ENCODE results near the gene GRHL3.
"Not testable (repeated sequence)": the region's sequence is repeated elsewhere in the genome, so short reads cannot be mapped to it uniquely, and the experiment has no call there.

GRHL3 gene

DNA sequence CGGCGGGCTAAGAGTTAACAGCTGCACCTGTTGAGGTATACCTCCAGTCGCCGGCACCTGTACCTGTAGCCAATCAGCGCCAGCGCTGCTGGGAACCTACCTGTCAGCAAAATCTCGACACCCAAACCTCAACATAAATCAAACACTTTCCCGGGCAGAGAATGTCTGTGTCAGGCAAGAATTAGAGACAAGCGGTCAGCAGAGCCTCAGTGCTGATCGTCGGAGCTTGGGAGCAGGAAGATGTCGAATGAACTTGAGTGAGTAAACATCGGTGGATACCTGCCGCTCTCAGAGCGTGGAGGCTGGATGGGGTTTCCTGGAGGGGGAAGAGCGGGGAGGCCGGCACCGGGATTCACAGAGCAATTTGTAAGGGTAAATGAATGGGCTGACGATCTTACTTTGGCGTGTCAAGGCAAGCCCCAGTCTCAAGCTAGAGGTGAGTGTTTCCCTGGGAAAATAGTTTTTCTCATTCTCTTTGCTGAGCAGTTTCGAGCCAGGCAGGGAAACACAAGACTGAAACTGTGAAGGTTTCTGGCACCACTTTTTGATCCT lies at the start of gene GRHL3:
TSS of gene GRHL3 (plus strand) at position 46 of the 552 bp plus-strand sequence. CDS start at position 241, 195 bp downstream.
- no peak for DNase-seq

DNA sequence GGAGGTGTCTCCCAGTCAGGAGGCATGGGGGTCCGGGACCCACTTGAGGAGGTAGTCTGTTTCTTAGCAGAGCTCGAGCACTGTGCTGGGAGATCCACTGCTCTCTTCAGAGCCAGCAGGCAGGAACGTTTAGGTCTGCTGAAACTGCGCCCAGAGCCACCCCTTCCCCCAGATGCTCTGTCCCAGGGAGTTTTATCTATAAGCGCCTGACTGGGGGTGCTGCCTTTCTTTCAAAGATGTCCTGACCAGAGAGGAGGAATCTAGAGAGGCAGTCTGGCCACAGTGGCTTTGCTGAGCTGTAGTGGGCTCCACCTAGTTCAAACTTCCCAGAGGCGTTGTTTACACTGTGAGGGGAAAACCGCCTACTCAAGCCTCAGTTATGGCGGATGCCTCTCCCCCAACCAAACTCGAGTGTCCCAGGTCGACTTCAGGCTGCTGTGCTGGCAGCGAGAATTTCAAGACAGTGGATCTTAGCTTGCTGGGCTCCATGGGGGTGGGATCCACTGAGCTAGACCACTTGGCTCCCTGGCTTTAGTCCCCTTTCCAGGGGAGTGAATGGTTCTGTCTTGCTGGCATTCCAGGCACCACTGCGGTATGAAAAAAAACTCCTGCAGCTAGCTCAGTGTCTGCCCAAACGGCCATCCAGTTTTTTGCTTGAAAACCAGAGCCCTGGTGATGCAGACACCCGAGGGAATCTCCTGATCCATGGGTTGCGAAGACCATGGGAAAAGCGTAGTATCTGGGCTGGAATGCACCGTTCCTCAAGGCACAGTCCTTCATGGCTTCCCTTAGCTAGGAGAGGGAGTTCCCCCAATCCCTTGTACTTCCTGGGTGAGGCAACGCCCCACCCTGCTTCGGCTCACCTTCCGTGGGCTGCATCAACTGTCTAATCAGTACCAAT lies 44.7 kb upstream of the GRHL3 start:
- DNase-seq: not testable (repeated sequence)

DNA sequence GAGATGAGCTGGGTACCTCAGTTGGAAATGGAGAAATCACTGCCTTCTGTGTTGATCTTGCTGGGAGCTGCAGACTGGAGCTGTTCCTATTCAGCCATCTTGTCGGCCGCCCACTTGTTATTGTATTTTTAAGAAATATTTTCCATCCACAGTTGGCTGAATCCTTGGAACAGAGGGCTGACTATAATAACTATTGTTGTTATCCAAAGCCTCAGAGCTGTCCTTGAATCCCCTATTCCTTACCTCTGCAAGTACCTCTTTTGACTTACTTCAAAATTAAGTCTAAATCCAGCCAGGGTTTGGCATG lies 44.1 kb upstream of the GRHL3 start:
- no peak for DNase-seq

DNA sequence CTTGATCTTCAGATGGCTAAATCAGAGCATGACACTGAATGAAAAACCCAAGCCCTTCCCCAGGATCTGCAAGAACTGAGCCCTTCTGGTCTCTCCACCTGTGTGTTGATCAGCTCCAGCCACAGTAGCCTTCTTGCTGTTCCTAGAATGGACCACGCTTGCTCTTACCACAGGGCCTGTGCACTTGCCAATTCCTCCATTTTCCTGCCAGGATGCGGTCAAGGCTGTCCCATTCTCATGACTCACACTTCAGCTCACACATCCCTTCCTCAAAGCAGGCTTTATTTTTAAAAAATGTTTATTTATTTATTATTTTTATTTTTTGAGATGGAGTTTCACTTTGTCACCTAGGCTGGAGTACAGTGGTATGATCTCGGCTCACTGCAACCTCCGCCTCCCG lies 43.6 kb upstream of the GRHL3 start:
- no peak for DNase-seq

DNA sequence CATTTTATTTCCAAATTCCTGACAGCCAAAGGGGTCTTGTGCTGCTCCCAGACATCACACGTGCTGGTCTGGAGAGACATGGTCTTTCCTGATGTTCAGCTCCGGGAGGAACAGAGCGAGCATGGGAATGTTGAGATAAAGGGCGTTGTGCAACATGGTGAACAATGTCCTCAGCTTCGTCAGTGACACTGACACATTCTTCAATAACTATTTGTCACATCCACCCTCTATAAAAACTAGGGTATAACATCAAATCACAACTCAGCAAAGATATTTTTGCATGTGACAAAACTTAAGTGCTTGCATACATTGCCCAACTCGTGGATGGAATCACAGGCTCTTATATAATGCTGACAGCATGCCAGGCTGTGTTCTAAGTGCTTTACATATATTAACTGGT lies 42.4 kb upstream of the GRHL3 start:
- DNase-seq: no peak

DNA sequence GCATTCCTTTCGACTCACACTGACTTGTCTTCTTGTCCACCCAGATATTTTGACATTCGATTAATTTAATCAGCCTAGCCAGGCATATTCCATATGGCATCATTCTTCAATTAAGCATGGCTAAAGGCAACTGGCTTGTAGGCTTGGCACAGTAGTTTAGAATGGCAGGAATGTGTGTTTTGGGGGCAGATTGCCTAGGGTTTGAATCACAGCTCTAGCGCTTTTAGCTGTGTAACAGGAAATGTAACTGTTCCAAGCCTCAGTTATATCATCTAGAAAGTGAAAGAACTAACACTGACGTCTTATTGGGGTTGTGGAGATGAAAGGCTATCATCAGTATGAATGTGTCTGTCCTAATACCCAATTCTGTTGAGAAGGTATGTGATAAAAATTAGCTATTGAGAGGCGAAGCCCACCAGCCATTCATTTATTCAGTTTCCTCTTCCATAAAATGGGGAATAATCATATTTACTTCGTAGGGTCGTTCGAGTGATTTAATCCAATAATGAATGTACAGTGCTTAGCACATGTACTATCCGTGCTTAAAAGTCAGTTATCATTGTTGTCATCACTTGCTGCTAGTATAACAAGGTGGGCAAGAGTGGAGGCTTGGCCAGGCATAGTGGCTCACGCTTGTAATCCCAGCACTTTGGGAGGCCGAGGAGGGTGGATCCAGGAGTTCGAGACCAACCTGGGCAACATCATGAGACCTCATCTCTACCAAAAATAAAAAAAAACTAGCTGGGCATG lies 41.6 kb upstream of the GRHL3 start:
- no peak for DNase-seq

DNA sequence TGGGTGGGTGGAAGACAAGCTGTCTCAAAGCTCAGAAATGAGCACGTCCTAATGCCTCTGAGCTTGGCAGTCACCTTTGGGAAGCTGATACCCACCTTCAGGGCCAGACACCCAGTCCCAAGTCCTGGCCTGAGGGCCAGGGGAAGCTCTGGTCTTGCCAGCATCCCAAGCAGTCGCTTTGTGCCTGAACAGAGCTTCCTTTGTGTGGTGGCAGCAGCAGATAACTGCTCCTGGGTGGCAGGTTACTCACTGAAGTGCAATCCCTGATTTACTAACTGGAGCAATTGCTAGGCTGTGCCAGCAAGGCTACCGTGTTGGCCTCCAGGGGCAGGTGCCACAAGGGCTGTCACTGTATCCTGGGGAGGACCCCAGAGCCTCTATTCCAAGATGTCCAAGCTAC lies 40.4 kb upstream of the GRHL3 start:
- no peak for DNase-seq

DNA sequence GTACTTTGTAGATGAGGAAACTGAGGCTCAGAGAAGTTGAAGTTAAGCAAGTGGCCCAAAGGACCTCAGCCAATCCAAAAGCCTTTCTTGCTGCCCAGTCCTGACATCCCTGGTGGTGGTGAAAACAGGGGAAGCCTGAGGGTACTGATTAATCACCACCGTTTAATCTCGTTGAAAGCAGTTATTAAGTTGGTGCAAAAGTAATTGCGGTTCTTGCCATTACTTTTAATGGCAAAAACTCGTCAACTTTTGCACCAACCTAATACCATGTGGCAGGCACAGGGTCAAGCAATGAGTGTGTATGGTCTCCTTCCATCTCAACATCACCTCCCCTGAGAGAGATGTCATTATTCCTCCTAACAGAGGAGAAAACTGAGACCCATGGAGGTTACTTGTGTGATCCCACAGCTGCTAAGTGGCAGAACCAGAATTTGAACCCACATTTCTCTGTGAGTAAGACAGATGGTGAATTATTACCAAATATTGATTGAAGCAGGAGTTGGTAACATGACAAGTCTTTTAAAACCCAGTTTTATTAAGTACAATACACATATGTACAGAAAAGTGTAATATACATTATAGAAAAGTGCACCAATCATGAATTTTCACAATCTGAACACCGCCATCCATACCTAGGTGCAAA lies 39.4 kb upstream of the GRHL3 start:
- DNase-seq: no peak

DNA sequence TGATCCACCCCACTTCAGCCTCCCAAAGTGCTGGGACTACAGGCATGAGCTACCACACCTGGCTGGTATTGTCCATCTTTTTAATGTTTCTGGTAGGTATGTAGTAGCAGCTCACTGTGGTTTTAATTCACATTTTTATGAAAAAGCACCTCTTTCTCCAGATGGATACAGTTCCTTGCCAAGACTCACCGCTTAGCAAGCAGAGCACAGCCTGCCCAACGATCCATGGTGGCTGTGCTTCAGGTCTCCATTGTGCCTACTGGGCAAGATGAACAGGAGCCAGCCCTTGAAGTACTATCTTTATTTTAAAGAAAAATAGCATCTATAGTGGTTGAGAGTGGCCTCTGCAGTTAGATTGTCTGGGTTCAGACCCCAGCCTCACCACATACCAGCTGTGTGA lies 37.6 kb upstream of the GRHL3 start:
- DNase-seq: peak; percentile 1 to 58

DNA sequence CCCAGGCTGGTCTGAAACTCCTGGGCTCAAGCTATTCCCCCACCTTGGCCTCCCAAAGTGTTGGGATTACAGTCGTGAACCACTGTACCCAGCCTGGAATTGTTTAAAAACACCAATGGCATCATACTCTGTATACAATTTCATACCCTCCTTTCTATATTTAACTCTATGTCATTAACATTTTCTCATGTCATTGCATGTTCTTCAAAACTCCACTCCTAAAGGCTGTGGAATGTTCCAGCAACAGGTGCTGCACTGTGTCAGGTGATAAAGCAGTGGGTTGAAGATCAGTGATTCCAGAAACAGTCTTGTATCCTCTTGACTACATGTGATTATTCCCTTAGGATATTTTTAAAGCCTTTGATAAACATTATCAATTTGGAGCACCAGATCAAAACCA lies 36.7 kb upstream of the GRHL3 start:
- DNase-seq: no peak

DNA sequence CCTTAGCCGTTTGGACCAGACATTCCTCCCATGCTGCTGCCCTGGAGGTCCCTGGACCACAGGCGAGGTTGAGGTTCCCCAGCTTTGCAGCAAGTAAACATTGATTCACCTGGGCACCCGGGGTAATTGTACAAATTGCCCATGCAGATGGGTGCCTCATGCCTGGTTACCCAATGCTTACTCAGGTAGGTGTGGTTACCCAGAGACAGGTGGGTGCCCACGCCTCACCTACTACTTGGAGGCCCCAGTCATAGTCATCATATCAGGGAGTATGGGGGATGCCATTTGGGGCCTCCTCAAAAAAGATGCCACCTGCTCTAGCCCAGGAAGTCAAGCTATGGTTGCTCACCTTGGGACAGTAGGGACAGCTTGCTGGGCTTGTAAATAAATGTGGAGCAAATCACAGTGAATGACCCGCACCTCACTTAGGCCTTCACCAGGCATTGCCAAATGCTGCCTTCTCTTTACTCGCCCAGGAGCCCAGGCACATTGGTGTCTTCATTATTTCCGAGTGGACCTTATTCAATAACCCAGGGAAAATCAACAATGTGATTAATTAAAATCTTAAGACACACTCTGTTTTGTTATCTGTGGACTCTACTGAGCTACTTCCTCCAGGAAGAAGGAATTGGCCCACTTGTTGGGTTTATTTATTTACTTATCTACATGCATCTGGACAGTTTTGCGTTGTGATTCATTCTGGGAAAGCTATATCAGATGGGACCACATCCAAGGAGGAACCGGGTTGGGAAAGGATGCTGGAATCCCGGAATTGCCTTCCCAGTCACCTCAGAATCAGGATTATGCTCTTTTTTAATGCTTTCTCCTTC lies 35.6 kb upstream of the GRHL3 start:
- no peak for DNase-seq

DNA sequence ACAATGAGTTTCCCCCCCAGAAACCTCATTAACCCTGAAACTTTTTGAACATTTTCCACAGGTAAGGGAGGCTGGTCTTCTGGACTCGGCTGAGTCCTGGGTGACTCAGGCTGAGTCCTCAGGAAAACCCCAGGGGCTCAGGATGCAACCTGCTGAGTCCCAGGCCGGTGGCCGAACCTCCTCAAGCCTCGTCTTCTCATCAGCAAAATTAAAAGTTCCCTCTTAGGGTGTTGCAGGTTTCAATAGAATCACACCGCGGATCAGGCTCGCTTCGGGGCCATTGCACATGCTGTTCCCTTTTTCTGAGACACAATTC lies 35.0 kb upstream of the GRHL3 start:
- no peak for DNase-seq

DNA sequence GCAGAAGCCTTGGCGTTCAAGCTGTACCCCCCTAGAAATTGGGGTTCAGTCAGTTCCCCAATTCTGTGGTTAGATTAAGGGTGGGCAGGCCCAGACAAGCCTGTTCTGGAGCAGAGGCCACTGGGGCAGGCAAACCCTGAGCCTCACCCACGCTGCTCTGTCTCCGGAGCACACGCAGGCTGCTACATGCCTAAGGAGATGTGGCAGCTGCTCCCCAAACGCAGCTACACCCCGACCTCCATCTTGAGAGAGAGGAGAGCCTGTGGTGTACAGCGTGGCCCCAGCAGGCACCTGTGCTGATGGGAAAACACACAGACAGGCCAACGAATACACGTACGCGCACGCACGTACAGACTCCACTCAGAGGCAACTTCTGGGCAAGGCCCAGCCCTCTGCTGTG lies 33.9 kb upstream of the GRHL3 start:
- no peak for DNase-seq

DNA sequence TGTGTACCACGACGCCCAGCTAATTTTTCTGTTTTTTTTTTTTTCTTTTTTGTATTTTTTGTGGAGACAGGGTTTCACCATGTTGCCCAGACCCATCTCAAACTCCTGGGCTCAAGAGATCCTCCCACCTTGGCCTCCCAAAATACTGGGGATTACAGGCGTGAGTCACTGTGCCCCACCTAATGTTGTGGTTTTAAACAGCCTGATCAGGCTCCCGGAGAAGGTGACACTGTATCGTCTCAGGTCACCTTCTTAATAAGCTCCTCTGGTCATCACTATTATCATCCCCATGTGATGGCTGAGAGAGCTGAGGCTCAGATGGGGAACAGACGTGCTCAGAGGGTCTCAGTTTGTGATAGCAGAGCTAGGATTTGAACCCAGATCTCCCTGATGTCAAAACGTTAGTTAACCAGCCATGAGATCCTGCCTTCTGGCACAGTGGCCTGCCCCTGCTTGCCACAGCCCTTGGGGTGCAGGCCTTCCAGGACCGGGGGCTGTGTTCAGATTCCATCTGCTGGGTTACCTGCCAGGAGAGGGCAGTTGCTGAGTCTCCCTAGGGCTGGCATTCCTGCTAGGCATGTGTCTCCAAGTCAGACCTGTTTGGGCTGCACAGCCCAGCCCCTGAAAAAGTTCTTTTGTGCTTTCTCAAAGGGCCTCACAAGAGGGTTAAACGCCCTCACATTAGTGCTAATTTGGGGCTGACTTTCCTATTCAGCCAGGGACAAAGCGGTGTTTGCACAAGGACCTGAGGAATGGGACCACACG lies 32.7 kb upstream of the GRHL3 start:
- no peak for DNase-seq

DNA sequence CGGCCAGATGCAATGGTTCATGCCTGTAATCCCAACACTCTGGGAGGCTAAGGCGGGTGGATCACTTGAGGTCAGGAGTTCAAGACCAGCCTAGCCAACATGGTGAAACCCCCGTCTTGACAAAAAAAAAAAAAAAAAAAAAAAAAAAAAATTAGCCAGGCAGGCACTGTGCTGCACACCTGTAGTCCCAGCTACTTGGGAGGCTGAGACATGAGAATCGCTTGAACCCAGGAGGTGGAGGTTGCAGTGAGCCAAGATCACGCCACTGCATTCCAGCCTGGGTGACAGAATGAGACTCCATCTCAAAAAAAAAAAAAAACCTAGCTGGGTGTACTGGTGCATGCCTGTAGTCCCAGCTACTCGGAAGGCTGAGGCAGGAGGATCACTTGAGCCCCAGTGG lies 31.4 kb upstream of the GRHL3 start:
- not testable (repeated sequence) for DNase-seq

DNA sequence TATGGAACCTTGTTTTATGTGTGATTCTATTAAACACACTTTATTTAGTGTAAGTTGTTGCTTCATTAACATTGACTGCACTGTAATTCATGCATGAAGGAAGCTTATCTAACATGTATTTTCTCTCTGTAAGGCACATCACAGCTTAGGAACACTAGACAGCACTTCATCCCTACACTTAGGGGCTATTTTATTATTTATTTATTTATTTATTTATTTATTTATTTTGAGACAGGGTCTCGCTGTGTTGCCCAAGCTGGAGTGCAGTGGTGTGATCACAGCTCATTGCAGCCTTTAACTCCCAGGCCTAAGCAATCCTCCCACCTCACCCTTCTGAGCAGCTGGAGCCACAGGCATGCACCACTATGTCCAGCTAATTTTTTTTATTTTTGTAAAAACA lies 30.7 kb upstream of the GRHL3 start:
- DNase-seq: no peak

DNA sequence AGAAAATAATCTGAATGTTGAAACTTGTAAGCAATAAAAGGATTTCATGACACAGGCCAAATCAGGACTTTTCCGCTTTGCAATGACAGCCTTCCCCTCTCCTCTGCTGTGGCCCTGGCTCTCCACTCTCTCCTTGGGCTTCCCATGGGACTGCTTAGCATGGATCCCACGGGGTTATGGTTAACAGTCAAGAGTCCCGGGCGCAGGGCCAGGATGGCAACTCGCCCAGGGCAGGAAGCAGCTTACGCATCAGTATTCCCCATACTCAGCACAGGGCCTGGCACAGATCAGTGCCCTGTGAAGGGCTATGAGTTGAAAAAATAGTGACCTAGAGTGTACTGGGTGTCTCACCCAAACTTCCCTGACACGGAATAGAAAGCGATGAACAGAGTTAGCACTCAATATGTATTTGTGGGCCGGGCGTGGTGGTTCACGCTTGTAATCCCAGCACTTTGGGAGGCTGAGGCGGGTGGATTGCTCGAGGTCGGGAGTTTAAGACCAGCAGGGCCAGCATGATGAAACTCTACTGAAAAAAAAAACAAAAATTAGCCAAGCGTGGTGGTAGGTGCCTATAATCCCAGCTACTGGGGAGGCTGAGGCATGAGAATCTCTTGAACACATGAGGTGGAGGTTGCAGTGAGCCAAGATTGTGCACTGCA lies 29.1 kb upstream of the GRHL3 start:
- no peak for DNase-seq

DNA sequence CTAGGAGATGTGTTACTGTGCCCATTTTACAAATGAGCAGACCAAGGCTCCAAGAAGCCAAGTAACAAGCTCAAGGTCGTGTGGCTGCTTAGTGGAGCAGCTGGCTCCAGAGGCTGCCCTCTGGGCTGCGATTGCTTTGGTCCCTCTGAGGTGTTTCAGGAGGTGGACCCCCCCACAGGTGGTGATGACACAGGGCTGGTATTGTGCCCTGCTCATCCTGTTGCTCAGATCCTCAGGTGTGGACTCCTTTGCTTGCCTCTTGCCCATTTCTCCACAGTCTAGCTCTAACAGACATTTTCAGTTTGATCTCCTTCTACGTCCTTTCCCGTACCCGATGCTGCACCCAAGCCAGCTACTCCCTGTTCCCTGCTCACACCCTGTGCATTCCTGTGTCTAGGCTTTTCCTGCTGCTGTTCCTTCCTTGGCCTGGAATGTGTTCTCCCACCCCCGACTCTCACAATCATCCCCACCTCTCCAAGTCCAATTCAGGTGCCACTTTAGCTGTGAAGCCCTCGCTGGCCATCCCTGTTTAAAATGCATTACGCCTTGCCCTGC lies 28.1 kb upstream of the GRHL3 start:
- no peak for DNase-seq

DNA sequence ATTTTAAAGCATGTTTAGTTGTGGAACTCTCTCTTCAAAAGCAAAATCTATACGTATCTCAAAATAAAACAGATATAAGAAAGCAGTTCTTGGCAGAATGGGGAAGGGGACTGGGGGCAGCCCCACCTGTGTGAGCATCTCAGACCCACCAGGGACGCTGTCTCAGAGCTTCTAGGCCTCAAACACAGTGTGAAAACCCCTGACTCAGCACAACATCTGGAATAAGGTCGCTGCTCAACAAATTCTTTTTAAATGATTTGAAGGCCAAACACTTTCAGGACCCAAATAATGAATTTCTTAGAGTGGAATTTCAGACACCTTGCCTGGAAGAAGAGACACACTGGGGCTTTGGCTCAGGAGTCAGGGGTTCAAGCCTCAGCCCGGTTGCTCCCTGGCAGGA lies 27.1 kb upstream of the GRHL3 start:
- no peak for DNase-seq

DNA sequence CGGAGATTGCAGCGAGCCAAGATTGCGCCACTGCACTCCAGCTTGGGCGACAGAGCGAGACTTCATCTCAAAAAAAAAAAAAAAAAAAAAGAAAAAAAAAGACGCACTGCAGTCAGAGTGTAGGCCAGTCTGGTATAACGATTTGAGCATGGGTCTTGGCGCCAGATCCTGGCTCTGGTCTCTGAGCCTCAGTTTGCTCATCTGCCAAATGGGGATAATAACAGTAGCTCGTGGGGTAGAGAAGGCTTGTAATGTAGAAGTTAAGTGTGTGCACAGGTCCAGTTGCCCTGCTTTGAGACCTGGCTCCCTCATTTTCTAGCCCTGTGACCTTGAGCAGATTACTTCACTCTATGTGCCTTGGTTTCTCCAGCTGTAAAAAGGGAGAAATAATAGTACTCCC lies 26.3 kb upstream of the GRHL3 start:
- no peak for DNase-seq

Measured in cerebellar nuclear complex (tissue), 1 donor.